RPMI7951 (cell line): ENCODE results near the gene EIF4E2. TPM values are rescaled to one million over a fixed set of nuclear protein-coding genes. Genes with fewer than 3 reads are reported as not detected.
"Not testable (repeated sequence)": the region's sequence is repeated elsewhere in the genome, so short reads cannot be mapped to it uniquely, and the experiment has no call there.

ENCODE experiments used
- DNase-seq: peaks from one replicate; pipeline ENCODE4 v3.0.0-alpha.2; 2012; ENCODE audit warnings: low read depth
- total RNA-seq: library from RNA; depleted of rRNA; stranded (reverse); fragments of >200 nt; shearing (Covaris generic); gene quantifications from 2 replicates; pipeline ENCODE4 v1.2.3, GENCODE V29; 2014

Gene EIF4E2
- total RNA-seq, 1 experiment from 2014 or later, result 146 TPM

DNA sequence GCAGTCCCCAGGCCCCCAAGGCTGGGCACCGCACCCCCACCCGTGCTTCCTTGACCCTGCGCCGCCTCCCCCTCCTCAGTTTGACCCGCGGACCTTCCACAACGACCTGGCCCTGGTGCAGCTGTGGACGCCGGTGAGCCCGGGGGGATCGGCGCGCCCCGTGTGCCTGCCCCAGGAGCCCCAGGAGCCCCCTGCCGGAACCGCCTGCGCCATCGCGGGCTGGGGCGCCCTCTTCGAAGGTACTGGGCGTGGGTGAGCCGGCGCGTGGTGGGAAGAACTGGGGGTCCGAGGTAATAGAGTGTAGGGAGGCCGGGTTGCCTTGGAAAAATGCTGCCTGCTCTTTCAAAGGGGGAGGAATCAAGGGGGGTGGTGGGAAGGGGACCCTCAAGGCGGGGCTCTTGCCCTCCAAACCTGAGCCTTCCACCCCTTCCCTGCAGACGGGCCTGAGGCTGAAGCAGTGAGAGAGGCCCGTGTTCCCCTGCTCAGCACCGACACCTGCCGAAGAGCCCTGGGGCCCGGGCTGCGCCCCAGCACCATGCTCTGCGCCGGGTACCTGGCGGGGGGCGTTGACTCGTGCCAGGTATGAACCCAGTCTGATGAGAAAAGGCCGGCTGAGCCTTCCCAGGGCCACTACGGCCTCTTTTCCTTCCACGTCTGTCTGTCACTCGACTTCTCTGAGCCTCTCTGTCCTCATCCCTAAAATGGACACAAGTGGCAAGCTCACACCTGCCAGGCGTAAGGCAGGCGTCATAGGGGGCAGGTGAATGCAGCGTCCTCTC is 27.7 kb upstream of the EIF4E2 start:
- no peak for DNase-seq

DNA sequence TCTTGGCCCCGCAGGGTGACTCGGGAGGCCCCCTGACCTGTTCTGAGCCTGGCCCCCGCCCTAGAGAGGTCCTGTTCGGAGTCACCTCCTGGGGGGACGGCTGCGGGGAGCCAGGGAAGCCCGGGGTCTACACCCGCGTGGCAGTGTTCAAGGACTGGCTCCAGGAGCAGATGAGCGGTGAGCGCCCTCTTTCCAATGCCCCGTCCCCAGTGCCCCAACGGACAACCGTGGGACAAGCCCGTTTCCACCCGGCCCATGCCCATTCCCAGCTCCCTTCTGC is 27.1 kb upstream of the EIF4E2 start:
- no peak for DNase-seq

DNA sequence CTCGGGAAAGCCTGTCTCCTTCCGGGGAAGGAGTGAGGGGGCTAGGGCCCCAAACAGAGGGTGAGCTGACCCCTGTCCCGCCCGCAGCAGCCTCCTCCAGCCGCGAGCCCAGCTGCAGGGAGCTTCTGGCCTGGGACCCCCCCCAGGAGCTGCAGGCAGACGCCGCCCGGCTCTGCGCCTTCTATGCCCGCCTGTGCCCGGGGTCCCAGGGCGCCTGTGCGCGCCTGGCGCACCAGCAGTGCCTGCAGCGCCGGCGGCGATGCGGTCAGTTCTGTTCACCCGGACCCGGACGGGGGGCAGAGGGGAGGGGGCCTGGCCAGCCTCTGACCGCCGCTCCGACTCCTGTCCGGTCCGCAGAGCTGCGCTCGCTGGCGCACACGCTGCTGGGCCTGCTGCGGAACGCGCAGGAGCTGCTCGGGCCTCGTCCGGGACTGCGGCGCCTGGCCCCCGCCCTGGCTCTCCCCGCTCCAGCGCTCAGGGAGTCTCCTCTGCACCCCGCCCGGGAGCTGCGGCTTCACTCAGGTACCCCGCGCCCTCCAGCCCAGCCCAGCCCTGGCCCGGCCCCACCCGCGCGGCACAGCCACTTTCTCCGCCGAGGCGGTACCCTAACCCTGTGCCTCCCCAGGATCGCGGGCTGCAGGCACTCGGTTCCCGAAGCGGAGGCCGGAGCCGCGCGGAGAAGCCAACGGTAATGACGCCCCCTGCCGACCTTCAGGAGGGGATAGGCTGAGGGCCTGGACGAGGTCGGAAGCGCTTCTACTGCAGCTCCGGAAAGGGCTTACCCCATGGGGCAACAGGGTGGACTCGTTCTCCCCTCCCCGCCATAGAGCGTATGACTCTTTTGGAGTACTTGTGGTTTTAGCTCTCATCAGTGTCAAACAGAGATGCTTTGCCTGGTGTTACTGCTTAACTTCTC is 26.5 kb upstream of the EIF4E2 start:
- no peak for DNase-seq

DNA sequence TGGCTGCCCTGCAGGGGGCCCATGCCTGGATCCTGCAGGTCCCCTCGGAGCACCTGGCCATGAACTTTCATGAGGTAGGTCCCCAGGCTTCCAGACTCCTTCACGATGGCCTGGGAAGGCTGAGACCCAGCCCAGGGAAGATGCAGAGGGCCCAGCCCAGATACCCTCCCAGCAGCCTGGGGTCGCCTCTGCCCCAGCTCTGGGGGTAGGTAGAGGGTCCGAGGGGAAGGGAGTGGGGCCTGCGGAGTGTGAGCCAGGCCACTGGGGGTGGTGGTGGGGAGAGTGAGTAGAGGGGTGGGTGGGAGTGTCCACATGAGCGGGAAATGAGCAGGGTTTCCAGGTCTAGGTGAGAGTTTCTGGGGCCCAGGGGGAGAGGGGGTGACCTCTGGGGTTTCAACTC is 25.7 kb upstream of the EIF4E2 start:
- DNase-seq, result no peak

DNA sequence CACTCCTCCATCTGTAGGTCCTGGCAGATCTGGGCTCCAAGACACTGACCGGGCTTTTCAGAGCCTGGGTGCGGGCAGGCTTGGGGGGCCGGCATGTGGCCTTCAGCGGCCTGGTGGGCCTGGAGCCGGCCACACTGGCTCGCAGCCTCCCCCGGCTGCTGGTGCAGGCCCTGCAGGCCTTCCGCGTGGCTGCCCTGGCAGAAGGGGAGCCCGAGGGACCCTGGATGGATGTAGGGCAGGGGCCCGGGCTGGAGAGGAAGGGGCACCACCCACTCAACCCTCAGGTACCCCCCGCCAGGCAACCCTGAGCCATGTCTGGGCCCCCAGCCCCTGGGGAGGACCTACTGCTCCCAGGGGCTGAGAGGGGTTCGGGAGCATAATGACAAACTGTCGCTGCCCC is 25.3 kb upstream of the EIF4E2 start:
- no peak for DNase-seq

- no peak for DNase-seq
These were observed 24.6 kb upstream of the EIF4E2 start, which contains the start of gene CHRND for GRCh38 chr2:232525791-232526371. TSS of gene CHRND (plus strand) at chr2:232526160. CDS start at chr2:232526216, 56 bp downstream.

DNA sequence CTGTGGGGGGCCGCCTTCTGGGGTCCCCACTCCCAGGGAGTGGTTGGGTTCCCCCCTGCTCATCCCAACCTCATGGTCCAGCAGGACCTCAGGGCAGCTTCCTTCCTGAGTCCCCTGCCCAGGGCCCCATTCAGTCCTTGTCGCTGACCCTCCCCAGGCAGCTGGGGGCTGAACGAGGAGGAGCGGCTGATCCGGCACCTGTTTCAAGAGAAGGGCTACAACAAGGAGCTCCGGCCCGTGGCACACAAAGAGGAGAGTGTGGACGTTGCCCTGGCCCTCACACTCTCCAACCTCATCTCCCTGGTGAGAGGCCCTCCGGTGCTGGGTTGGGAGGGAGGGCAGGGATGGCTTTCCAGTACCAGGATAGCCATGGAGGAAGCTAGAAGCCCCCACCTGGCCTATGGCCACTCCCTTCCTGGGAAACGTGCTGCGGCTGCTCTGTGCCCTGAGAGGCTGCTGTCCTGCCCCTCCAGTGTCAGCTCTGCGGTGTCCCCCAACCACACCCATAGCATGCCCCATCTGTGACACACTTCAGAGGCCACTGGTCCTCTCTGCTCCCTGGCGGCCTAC is 24.0 kb upstream of the EIF4E2 start:
- DNase-seq, result no peak

DNA sequence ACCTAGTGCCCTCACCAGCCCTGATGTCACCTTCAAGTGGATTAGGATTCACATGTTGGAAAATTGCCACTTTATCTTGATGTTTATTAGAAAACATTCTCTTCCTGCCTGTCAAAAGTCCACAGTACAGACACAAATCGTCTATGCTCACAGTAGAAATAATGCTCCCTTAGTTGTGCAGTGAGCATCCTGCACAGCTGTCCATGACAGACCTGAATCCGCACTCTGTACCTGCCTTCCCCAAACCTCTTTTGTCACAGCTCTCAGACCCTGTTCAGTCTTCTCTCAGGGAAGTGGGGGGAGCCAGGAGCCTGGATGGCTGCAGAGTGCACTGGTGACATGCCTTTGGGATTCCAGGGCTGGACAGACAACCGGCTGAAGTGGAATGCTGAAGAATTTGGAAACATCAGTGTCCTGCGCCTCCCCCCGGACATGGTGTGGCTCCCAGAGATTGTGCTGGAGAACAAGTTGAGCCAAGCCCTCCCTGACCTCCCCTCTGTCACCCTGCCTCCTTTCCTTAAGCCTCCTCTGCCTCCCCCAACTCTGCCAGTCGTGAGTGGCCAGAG is 22.5 kb upstream of the EIF4E2 start:
- DNase-seq, result no peak

- no peak for DNase-seq
These were observed 21.6 kb upstream of the EIF4E2 start for GRCh38 chr2:232528746-232529460.

DNA sequence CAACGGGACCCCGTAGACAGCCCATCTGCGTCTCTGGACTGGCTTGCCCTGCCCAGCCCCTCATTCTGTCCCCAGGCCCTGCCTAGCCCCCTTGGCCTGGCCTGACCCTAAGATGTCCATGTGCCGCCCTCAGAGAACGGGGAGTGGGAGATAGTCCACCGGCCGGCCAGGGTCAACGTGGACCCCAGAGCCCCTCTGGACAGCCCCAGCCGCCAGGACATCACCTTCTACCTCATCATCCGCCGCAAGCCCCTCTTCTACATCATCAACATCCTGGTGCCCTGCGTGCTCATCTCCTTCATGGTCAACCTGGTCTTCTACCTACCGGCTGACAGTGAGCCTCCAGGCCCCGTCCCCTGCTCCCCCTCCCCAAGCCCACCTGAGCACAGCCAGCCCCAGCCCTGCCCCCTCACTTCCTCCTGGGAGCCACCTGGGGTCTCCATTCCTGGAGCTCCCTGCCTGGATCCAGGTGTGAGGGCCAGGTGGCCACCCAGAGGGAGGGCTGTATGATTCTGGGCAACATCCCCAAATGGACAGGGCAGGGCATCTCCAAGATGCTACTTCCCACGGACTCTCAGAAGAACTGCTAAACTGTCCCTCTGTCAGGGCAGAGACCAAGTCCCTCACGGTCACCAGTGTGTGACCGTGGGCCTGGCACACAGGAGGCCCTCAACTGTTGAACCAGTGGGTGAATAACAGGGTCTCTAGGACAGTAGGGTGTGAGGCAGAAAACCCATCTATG is 20.5 kb upstream of the EIF4E2 start:
- DNase-seq, result no peak

DNA sequence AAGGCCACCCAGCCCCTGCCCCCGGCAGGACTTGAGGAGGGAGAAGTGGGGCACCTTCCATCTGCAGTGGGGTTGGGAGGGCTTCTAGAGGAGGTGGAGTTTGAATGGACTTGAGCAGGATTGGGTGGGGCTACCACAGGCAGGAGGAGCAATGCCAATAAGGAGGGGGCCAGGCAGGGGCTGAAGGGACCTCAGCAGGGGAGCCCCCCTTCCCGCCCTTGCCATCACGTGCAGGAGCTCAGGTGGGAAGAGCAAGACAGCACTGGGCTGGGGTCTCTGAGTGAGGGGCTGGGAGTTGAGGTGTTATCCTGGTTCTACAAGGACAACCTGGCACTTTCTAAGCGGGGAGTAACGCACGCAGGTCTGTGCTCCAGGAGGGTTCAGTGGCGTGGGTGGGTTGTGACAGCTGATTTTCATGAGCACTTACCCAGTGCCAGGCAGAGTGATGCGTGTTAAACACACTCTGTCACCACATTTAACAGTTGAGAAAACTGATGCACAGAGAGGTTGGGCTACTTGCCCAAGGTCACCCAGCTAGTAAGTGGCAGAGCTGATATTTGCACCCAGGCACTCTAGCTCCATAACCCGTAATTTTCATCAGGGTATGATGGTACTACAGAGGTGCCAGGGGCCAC is 19.7 kb upstream of the EIF4E2 start:
- no peak for DNase-seq

GRCh38 chr2:232532419-232532818 is 18.1 kb upstream of the EIF4E2 start:
- no peak for DNase-seq

DNA sequence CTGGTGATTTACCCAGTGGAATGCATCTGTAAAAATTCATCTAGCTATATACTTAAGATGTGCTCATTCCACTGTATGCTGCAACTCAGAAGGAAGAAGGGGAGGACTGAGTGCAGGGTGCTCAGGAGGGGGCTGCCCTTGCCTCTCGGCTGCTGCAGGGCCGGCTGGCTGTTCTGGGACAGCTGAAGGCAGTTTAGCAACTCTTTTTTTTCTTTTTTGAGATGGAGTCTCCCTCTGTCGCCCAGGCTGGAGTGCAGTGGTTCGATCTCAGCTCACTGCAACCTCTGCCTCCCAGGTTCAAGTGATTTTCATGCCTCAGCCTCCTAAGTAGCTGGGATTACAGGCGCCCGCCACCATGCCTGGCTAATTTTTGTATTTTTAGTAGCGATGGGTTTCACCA is 17.7 kb upstream of the EIF4E2 start:
- DNase-seq, result not testable (repeated sequence)

GRCh38 chr2:232533944-232534710 is 16.4 kb upstream of the EIF4E2 start:
- no peak for DNase-seq

GRCh38 chr2:232534940-232535651 is 15.4 kb upstream of the EIF4E2 start:
- DNase-seq, result no peak

GRCh38 chr2:232535761-232536530 is 14.5 kb upstream of the EIF4E2 start:
- DNase-seq, result no peak

GRCh38 chr2:232537079-232537478 is 13.4 kb upstream of the EIF4E2 start:
- no peak for DNase-seq

DNA sequence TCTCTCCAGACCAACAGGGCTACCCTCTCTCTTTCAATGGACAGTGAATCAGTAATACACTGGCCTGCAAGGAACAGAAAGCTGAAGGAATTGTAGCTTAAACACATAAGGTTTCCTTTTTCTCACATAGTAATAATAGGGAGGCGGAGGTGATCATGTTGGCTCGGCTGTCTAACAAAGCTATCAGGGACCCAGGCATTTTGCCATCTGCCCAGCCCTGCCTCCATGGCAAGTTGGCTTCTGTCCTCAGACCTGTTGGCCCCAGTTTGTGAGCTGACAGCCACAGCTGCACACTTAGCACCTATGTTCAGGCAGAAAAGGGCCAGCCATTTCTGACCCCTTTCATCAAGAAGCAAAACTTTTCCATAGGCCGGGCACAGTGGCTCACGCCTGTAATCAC is 13.0 kb upstream of the EIF4E2 start:
- DNase-seq, result no peak
